Activated T-cell treated with anti-CD3 and anti-CD28 coated beads for 24 hours (primary cell): ENCODE measurements around the gene PYROXD2.
A peak's percentile ranks its signal among the peaks of the same experiment; 100 is the strongest.

Experiments used
- DNase-seq: peaks from one replicate; pipeline ENCODE4 v3.0.0-alpha.2; 2020; ENCODE audit warnings: low read depth

PYROXD2 gene

GRCh38 chr10:98433881-98434732 is 19.1 kb upstream of the PYROXD2 start:
- no peak for DNase-seq

- DNase-seq: no peak
These were observed 18.4 kb upstream of the PYROXD2 start for GRCh38 chr10:98433371-98433770.

GRCh38 chr10:98432330-98432729 is 17.3 kb upstream of the PYROXD2 start:
- DNase-seq: no peak

- DNase-seq: no peak
These were observed 16.0 kb upstream of the PYROXD2 start for GRCh38 chr10:98431016-98431415.

GRCh38 chr10:98430427-98430826 is 15.4 kb upstream of the PYROXD2 start:
- DNase-seq: no peak

- DNase-seq: no peak
These were observed 14.5 kb upstream of the PYROXD2 start for GRCh38 chr10:98429320-98430072.

GRCh38 chr10:98427011-98427515 is 12.1 kb upstream of the PYROXD2 start:
- DNase-seq: no peak

GRCh38 chr10:98425511-98426352 is 10.8 kb upstream of the PYROXD2 start:
- DNase-seq: peak; percentile 16

GRCh38 chr10:98424295-98425254 is 9.6 kb upstream of the PYROXD2 start:
- DNase-seq: no peak

GRCh38 chr10:98423691-98424120 is 8.7 kb upstream of the PYROXD2 start:
- no peak for DNase-seq

GRCh38 chr10:98422182-98422581 is 7.2 kb upstream of the PYROXD2 start:
- no peak for DNase-seq

GRCh38 chr10:98420786-98421185 is 5.8 kb upstream of the PYROXD2 start:
- DNase-seq: no peak

- DNase-seq: no peak
These were observed 4.7 kb upstream of the PYROXD2 start for GRCh38 chr10:98419469-98420261.

GRCh38 chr10:98418665-98419468 is 3.9 kb upstream of the PYROXD2 start:
- DNase-seq: no peak

- no peak for DNase-seq
These were observed 3.1 kb upstream of the PYROXD2 start for GRCh38 chr10:98417973-98418664.

- no peak for DNase-seq
These were observed 2.5 kb upstream of the PYROXD2 start for GRCh38 chr10:98417481-98417959.

- no peak for DNase-seq
These were observed 1.8 kb upstream of the PYROXD2 start for GRCh38 chr10:98416606-98417388.

GRCh38 chr10:98415731-98416119 is 743 bp upstream of the PYROXD2 start:
- DNase-seq: no peak
